ENCODE data around the gene ADD3. TPM values are rescaled to one million over a fixed set of nuclear protein-coding genes. Genes with fewer than 3 reads are reported as not detected.
A peak's percentile ranks its signal among the peaks of the same experiment; 100 is the strongest.

The ADD3 gene
- polyA plus RNA-seq, 1 experiment, result 192 TPM

DNA sequence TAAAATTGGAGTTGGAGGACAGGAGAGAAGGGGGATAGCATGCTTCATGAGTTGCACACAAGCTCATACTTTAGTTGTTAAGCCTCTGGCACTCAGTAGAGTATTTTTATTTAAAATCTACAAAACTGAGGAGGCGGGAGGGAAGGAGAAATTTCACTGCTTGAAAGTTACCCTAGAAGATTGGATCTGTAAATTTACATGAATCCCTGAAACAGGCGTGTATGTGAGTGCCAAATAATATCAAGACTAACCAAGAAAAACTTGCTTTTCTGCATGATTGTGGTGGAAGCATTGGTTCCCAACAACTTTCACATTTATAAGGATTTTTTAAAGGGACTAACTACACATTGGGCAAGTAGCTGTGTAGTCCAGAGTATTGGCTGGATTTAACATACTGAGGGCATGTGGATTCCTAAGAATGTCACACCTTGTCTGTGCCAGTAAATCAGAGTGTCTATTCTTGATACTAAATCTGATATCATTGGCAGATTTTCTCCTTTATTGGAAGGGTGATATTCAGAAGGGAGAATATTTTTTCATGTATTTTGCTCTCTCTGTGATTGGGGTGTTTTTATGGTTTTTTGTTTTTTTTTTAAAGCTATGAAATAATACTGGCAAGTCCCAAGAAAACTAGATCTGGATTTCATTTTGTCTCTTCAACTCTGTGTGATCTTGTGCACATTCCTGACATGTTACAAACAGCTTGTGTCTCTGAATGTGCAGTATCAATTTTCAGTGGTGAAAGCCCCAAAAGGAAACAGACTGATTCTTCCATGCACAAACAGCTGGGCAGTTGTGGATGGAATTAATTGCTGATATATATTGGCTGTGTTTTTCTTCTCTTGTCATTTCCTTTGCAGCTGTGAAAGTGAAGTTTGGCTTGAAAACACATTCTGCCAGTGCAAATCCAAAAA, 67.2 kb downstream of the ADD3 start:
- H3K9me3 ChIP-seq (ENCODE audit: control insufficient read depth, insufficient read depth, low read length), result no peaks in the 10 kb centered on the region
- POLR2A ChIA-PET, result interaction anchor here (0.6 to 2.0 kb wide), 5 partner anchors 26 to 576 kb away, joined by 3 to 13 read pairs (median 4); partner anchors contain the start of gene ADD3
- CTCF ChIA-PET, result interaction anchor here (2.2 kb wide), 1 partner anchor 191 kb away, joined by 12 read pairs; no protein-coding TSS in a partner anchor
- TF ChIP-seq, protein P1, sequence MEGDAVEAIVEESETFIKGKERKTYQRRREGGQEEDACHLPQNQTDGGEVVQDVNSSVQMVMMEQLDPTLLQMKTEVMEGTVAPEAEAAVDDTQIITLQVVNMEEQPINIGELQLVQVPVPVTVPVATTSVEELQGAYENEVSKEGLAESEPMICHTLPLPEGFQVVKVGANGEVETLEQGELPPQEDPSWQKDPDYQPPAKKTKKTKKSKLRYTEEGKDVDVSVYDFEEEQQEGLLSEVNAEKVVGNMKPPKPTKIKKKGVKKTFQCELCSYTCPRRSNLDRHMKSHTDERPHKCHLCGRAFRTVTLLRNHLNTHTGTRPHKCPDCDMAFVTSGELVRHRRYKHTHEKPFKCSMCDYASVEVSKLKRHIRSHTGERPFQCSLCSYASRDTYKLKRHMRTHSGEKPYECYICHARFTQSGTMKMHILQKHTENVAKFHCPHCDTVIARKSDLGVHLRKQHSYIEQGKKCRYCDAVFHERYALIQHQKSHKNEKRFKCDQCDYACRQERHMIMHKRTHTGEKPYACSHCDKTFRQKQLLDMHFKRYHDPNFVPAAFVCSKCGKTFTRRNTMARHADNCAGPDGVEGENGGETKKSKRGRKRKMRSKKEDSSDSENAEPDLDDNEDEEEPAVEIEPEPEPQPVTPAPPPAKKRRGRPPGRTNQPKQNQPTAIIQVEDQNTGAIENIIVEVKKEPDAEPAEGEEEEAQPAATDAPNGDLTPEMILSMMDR (IDR thresholded peaks at IDR 0.05; ENCODE audit: low read depth, low read length), result no peak
- no peaks in the 10 kb centered on the region for H3K27me3 ChIP-seq (ENCODE audit: control insufficient read depth, insufficient read depth, low read length)
- peak overlapping the region; percentile 66 for H3K27ac ChIP-seq (ENCODE audit: low read depth, low read length)
- DNase-seq (ENCODE audit: low read depth, low spot score), result peak; percentile 75
- no peak overlapping the region; the same call in 1 of the 2 replicates for H3K4me3 ChIP-seq (ENCODE audit: low read depth, low read length)

DNA sequence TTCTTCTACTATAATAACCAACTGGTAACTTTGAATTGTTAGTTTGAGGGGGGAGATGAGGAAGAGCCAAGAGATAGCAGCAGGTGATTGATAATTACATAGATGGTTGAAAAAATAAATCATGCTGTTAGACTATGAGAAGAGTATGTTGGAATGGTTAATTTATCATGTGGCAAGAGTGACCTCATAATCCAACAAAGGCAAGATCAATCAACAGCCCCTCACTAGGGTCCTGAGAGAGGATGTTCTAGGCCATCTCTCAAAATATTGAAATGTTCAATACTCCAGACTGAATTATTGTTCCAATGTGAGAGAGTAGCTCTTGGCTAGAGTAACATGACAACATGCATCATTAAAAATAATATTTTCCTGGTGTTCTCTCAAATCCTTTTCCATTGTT, 67.9 kb downstream of the ADD3 start:
- H3K27ac ChIP-seq (ENCODE audit: low read depth, low read length), result no peak overlapping the region
- no peak for DNase-seq (ENCODE audit: low read depth, low spot score)
- ChIA-PET CTCF (interaction anchor here (2.2 kb wide), 1 partner anchor 191 kb away, joined by 12 read pairs; no protein-coding TSS in a partner anchor), POLR2A (interaction anchor here (0.6 to 2.0 kb wide), 3 partner anchors 68 to 576 kb away, joined by 3 to 13 read pairs (median 3); partner anchors contain the start of gene ADD3)
- H3K4me3 ChIP-seq (ENCODE audit: low read depth, low read length), result no peak overlapping the region
- no peaks in the 10 kb centered on the region for H3K27me3 ChIP-seq (ENCODE audit: control insufficient read depth, insufficient read depth, low read length)
- TF ChIP-seq, protein P1 (IDR thresholded peaks at IDR 0.05; ENCODE audit: low read depth, low read length), result no peak
- H3K9me3 ChIP-seq (ENCODE audit: control insufficient read depth, insufficient read depth, low read length), result no peaks in the 10 kb centered on the region

DNA sequence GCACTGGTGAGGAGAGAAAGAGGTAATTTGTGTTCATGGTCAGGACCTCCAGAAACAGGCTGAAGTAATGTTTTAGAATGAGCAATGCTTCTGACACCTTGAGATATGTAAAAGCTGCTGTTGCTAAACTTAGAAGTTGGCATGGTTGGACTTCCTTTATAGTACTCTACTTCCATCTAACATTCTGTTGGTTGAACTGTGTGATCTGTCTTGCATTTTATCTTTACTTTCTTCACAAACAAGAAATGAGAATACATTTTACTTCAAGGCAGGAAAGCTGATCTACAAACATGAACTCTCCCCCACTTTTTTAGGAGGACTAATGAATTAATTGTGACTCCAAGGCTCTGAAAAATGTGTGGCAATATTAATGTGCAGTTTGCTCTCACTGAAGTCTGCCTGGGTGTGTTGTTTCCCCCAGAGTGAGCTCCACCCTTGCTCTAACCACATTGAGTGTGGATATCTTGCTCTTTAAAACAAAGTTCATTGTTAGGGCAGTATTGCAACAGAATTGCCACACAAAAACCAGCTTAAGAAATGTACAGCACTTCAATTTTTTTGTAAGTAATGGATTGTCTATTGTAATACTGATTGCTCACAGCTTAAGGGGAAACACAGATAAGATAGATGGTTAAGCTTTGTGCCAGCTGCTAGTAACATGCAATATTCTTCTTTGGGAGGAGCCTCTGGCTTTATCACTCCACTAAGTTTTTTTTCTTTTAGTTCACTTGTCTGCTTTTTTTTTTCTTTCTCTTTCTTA, 69.0 kb downstream of the ADD3 start:
- no peak for DNase-seq (ENCODE audit: low read depth, low spot score)
- ChIA-PET CTCF (interaction anchor here (1.2 to 2.5 kb wide), 2 partner anchors 42 to 193 kb away, joined by 3 to 18 read pairs; no protein-coding TSS in a partner anchor), POLR2A (no interaction called here)
- no peak overlapping the region for H3K27ac ChIP-seq (ENCODE audit: low read depth, low read length)
- no peak overlapping the region for H3K4me3 ChIP-seq (ENCODE audit: low read depth, low read length)
- TF ChIP-seq, protein P1 (IDR thresholded peaks at IDR 0.05; ENCODE audit: low read depth, low read length), result no peak
- no peaks in the 10 kb centered on the region for H3K27me3 ChIP-seq (ENCODE audit: control insufficient read depth, insufficient read depth, low read length)
- no peaks in the 10 kb centered on the region for H3K9me3 ChIP-seq (ENCODE audit: control insufficient read depth, insufficient read depth, low read length)

- Histone ChIP-seq H3K27me3 (ENCODE audit: control insufficient read depth, insufficient read depth, low read length) (no peaks in the 10 kb centered on the region), H3K27ac (ENCODE audit: low read depth, low read length) (no peak overlapping the region), H3K9me3 (ENCODE audit: control insufficient read depth, insufficient read depth, low read length) (no peaks in the 10 kb centered on the region), H3K4me3 (ENCODE audit: low read depth, low read length) (no peak overlapping the region)
- ChIA-PET CTCF (interaction anchor here (0.6 to 2.5 kb wide), 2 partner anchors 31 to 193 kb away, joined by 4 to 18 read pairs; no protein-coding TSS in a partner anchor), POLR2A (interaction anchor here (1.4 kb wide), 1 partner anchor 70 kb away, joined by 3 read pairs; the partner anchor contains the start of gene ADD3)
- no peak for DNase-seq (ENCODE audit: low read depth, low spot score)
- TF ChIP-seq, protein P1 (IDR thresholded peaks at IDR 0.05; ENCODE audit: low read depth, low read length), result no peak
Measured at GRCh38 chr10:110077436-110078130, 69.8 kb downstream of the ADD3 start.
